COLO668 (cell line): Measurements from ENCODE around the gene SYT1.

Experiments
- DNase-seq: peaks from one replicate; lab custom pipeline; 2025; ENCODE audit not compliant: unreplicated experiment; lab: John Stamatoyannopoulos, UW

The SYT1 gene

DNA sequence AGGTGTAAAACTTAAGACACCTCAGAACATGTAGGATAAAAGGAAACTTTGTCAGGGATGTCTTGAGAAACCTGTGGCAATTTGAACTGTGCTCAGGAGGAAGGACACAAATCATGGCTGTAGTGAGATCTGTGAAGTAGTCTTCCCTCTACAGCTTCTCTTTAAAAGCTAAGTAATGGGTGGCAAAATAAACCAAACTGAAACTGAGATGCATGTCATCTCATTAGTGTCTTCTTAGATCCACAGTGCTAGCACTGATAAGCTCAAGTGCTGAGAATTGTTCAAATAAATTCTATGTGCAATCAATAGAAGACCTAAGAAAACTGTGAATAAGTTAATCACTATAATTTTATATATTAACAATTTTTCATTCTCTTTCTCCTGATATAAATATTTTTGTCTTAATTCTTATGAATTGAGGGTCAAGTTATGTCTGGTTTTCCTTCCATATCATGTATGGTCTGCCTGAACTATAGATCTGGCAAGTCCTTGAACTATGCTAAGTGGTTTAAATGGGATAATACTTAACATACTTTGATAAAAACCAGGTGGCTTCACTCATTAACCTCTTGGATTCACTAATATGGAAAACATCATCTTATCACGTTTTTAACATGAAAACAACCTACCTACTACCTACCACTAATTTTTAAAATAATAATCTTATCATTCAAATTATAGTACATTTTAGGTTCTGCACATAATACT lies 27.2 kb downstream of the SYT1 start:
- no peak for DNase-seq

DNA sequence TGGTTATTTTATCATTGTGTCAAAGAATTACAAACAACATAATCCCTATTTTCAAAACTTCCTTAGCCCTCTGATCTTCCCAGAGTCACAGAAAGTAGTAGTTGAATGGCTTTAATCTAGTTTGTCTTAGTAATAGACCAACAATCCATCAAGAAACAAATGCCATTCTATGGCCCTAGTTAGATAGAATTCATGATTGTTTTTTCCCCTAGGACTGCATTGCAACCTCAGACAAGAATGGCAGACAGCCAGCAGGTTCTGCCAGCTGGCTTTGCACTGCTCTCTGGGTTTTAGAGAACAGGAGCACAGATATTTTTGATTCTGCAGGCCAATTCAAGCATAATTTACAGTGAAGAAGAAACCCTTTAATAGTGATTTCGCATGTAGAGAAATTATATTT lies 33.8 kb downstream of the SYT1 start:
- peak; percentile 22 for DNase-seq

GRCh38 chr12:78914859-78915331 lies 50.3 kb downstream of the SYT1 start:
- no peak for DNase-seq

- DNase-seq = no peak
These were observed 52.4 kb downstream of the SYT1 start for GRCh38 chr12:78916845-78917480.

- no peak for DNase-seq
These were observed 52.9 kb downstream of the SYT1 start for GRCh38 chr12:78917513-78917912.

GRCh38 chr12:78918268-78918667 lies 53.7 kb downstream of the SYT1 start:
- DNase-seq = no peak

GRCh38 chr12:78928200-78929074 lies 63.9 kb downstream of the SYT1 start:
- DNase-seq = no peak

- DNase-seq = no peak
These were observed 64.5 kb downstream of the SYT1 start for GRCh38 chr12:78929075-78929418.

DNA sequence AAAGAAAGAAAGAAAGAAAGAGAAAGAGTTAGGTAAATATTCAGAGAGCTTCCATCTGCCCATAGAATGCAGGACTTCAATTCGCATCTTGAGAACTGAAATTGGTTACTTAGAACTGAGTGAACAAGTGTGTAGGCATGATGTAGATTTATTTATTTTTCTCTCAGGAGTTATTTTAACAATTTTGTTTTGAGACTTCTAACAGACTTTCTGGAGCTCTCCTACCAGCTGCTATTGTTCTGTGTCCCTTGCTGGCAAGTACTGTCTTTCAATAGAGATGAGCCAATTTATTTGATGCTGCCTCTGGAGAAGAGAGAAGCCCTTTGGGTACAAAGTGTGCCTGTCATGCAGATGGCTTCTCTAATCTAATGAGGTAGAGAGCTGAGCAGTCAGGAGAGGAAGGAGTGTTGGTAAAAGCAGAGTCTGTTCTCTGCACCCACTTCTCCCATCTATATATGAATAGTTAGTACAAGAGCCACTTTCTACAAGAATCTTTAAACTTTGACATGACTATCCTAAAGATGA lies 67.0 kb downstream of the SYT1 start:
- no peak for DNase-seq

DNA sequence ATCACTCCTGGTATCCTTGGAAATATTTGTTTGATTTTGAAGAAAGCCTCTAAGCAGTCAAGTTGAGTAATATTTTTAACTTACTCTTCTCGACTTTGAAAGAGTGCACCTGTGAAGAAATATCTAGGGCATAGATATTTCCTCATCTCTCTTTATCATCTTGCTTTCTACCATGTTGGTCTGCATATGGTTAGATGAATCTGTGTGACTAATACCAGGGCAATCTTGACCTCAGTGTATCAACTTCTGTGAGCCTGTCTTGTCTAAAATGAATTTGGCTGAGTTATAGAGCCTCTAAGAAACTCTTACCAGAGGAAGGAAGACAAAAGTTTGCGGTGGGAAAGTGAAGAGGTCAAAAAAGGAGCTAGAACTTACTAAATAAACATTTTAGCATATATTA lies 68.4 kb downstream of the SYT1 start:
- no peak for DNase-seq

DNA sequence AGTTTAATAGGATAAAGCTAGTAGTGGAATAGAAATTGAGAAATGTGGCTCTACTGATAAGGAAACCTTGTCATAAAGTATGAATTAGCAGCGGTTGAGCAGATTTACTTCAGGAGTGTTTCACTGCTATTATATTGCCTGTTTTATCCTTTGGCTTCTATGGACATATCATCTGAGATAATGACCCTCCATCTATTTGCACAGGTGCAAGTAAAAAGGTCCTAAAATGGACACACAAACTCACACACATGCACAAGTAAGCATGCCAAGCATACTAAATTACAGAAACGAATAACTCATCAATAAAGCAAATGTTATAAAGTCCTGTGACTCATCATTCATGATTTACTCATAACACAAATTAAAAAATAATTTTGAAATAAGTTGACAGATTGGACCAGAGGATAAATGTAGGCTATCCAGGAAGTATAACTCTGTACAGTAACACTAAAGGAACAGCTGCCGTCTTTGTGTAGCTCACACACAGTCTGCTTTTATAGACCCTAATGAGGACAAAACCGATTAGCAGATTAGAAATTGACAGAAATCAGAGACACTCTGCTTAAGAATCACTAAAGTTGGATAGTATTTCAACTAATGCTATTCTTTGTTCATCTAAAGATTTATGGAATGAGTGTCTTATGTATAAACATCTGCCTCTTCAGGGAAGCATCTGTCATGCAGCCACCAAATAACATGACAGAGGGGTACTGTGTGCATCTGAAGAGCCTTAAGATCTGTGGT lies 73.9 kb downstream of the SYT1 start:
- peak; percentile 50 for DNase-seq

GRCh38 chr12:78949532-78949931 lies 85.0 kb downstream of the SYT1 start:
- DNase-seq = no peak

GRCh38 chr12:78951803-78952551 lies 87.4 kb downstream of the SYT1 start:
- peak; percentile 27 for DNase-seq

- no peak for DNase-seq
These were observed 88.0 kb downstream of the SYT1 start for GRCh38 chr12:78952552-78952929.

DNA sequence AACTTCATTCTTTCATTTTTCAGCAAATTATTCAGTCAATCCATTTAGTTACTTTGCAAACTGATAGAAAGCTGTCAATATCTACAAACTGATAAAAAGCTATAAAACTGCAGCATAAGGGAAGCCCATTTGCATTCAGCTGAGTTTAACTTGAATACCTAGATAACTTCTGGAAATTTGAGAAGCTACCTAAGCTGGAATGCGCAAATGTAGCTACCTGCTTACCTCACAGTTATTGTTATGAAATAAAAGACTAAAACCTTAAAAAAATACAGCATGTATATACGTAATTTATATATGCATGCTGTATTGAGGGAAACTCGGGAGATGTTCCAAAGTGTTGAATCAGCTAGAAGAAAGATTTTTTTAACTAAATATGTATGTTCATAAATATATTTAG lies 94.4 kb downstream of the SYT1 start:
- DNase-seq = no peak

DNA sequence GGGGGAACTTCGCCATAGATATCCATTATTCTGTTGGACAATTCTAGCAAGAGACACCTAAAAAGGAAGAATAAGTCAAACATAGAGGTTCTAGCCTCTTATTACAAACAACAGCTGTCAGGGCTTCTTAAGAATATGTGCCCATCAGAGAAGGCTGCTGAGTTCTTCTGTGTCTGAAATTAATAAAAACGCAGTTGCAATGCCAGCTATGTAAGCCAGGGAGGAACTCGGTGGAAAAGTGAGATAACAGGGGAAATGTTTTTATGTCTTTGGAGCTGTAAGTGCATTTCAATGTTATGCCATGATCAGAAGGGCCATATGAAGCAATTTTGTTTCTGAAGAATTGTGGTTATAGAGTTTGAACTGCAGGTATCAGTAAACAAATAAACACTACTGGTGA lies 95.0 kb downstream of the SYT1 start:
- DNase-seq = no peak

DNA sequence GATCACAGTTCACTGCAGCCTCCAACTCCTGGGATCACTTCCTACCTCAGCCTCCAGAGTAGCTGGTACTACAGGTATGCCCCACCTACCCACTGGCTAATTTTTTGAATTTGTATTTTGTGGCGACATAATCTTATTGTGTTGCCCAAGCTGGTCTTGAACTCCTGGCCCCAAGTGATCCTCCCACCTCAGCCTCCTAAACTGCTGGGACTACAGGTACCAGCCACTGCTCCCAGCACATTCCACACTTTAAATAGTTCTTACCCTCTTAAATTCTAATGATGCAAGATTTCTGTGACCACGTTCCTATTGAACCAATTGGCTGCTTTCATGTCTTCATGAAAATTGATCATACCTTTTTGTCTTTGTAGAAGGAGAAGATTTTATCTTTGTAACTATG lies 96.6 kb downstream of the SYT1 start:
- no peak for DNase-seq

- DNase-seq = no peak
These were observed 99.1 kb downstream of the SYT1 start for GRCh38 chr12:78963439-78964227.

DNA sequence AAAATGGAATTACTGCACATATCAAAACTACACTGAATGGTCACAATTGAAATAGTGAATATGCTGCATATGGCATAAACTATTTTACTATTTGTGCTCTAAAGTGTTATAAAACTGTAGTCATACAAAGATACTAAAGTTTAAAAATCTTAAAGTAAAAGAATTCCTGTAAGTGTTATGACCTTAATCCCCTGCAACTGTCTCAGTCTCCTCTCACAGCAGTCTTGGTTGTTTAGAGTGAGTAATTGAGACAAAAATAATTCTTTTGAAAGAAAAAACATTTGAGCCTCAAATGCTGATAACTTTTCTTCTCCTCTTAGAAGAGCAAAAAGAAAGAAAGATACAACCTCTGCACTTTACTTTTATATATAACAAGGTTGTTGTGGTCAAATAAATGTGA lies 99.9 kb downstream of the SYT1 start:
- DNase-seq = no peak

GRCh38 chr12:78966062-78966461 lies 101.5 kb downstream of the SYT1 start:
- no peak for DNase-seq
